Esophagus squamous epithelium (tissue), 5 donors: ENCODE measurements around the gene BARX2. TPM values are rescaled to one million over a fixed set of nuclear protein-coding genes. Genes with fewer than 3 reads are reported as not detected.

ENCODE experiments used
- DNase-seq: peaks from one replicate; lab custom pipeline; 2025; lab: John Stamatoyannopoulos, UW
- H3K27ac ChIP-seq, 4 donors: fragments of 200-600 bp; sonication (generic); one replicate each; pipeline ENCODE4 v1.5.1; 2016 to 2019; ENCODE audit warnings: mild to moderate bottlenecking in 1 of 4
- H3K27me3 ChIP-seq, 4 donors: fragments of 200-600 bp; sonication (generic); 1 replicate in 3 of 4; 2 replicates in 1 of 4; pipeline versions ENCODE4 v1.5.1 to v1.6.0; 2017 to 2021; ENCODE audit warnings: antibody characterized with exemption in 1 of 4
- H3K36me3 ChIP-seq, 3 donors: fragments of 200-600 bp; sonication (generic); one replicate each; pipeline ENCODE4 v1.5.1; 2016 to 2019
- H3K4me1 ChIP-seq, 3 donors: fragments of 200-600 bp; sonication (generic); one replicate each; pipeline ENCODE4 v1.5.1; 2017 to 2019
- H3K4me3 ChIP-seq, 4 donors: fragments of 200-600 bp; sonication (generic); 1 replicate in 3 of 4; 2 replicates in 1 of 4; pipeline ENCODE4 v1.5.1; 2016 to 2019; ENCODE audit warnings: mild to moderate bottlenecking in 2 of 4, moderate library complexity in 1 of 4
- H3K9me3 ChIP-seq, 3 donors: fragments of 200-600 bp; sonication (generic); one replicate each; pipeline ENCODE4 v1.5.1; 2016 to 2019
- POLR2A ChIP-seq, 4 donors: fragments of 450-650 bp; IDR thresholded peaks; one replicate each; pipeline ENCODE4 v1.6.1; 2017; ENCODE audit warnings: antibody characterized with exemption in 4 of 4, mild to moderate bottlenecking in 4 of 4, moderate library complexity in 3 of 4
- WGBS, 2 donors: methylation state at CpG; one replicate each; pipeline ENCODE4 v1.1.5; 2018; 5-methylcytosine and 5-hydroxymethylcytosine counted together
- intact Hi-C: fragments of 100-400 bp; cut with DNase I; formaldehyde crosslinking; loops from one replicate; pipeline ENCODE4 v1.15.0; 2022
- total RNA-seq, 4 donors: library from RNA; depleted of rRNA; stranded (reverse); fragments of >200 nt; gene quantifications; one replicate each; pipeline ENCODE4 v1.1.0, GENCODE V29; 2016
- TF ChIP-seq, protein P1 (sequence below), 6 experiments: fragments of 450-650 bp in 4 of 6; fragments of 200-600 bp in 2 of 6; sonication (generic) in 2 of 6; IDR thresholded peaks; one replicate each; pipeline ENCODE4 v1.5.1; 2016 to 2019; ENCODE audit warnings: antibody characterized with exemption in 6 of 6, mild to moderate bottlenecking in 4 of 6, moderate library complexity in 4 of 6
- donor health status: DM: yes; HTN: yes; CAD: no.

The BARX2 gene
- total RNA-seq, 4 donors from 2014 or later = 45.2 to 102 (median 57.6) TPM

DNA sequence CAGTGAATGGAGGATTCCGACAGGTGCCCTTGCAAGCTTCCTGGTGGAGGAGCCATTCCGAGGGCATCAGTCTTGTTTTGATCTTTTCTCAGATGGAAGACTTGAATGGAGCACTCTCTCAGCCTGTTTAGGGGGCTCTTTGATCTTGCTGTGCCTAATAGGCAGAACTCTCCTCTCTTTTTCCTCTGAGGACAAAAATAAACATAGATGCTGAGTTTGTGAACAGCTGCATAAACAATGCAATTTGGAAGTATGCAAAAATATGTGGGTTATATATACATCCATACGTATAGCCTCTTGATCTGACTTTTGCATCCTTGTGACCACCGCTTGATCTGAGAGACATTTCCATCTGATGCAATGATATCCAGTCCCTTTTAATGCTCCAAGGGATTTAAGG is 29.1 kb downstream of the BARX2 start:
- H3K36me3 ChIP-seq = peaks cover 0 to 28% (median 0%) of the 10 kb centered on the region in 3 donors
- DNase-seq = no peak
- WGBS, 2 donors = 80 to 83% methylated on average over 4 of the region's 4 CpGs
- H3K4me3 ChIP-seq = no peak overlapping the region
- H3K27me3 ChIP-seq = no peaks in the 10 kb centered on the region
- no peaks in the 10 kb centered on the region for H3K9me3 ChIP-seq
- no peak overlapping the region for H3K27ac ChIP-seq
- intact Hi-C loops = no loop called here
- no peaks in the 10 kb centered on the region for H3K4me1 ChIP-seq
- no peak for TF ChIP-seq POLR2A (IDR thresholded peaks at IDR 0.05)

DNA sequence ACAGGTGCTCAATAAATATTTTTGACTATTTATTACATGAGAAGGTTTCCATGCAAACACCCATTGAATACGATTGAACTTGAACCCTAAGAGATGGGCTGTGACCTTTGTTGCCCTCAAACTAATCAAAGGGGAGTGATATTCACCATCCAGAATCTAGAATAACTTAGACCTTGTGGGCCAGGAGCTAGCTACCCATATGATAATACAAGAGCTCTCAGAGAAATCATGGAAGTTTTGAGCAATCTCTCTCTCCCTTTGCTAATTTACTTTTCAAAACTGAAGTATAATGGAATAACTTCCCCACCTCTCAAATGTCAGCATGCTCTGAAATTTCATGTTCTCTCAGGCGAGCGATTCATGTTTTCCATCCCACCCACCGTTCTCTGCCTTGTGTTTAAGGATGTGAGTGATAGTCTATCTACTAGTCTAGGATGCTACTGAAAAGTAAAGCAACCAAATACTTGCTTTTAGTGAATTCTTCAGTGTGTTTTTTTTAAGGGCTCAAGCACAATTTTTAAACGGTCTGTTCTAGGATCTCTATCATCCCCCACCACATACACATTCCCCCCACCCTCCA is 33.3 kb downstream of the BARX2 start:
- 76 to 80% methylated on average over 5 of the region's 5 CpGs for WGBS, 2 donors
- no peak for DNase-seq
- Histone ChIP-seq H3K9me3 (no peaks in the 10 kb centered on the region), H3K27me3 (no peaks in the 10 kb centered on the region), H3K4me3 (no peak overlapping the region), H3K4me1 (peaks cover 0 to 5% (median 0%) of the 10 kb centered on the region in 3 donors), H3K36me3 (peaks cover 0 to 15% (median 0%) of the 10 kb centered on the region in 3 donors), H3K27ac (no peak overlapping the region)
- TF ChIP-seq POLR2A (IDR thresholded peaks at IDR 0.05) = no peak
- TF ChIP-seq, protein P1, sequence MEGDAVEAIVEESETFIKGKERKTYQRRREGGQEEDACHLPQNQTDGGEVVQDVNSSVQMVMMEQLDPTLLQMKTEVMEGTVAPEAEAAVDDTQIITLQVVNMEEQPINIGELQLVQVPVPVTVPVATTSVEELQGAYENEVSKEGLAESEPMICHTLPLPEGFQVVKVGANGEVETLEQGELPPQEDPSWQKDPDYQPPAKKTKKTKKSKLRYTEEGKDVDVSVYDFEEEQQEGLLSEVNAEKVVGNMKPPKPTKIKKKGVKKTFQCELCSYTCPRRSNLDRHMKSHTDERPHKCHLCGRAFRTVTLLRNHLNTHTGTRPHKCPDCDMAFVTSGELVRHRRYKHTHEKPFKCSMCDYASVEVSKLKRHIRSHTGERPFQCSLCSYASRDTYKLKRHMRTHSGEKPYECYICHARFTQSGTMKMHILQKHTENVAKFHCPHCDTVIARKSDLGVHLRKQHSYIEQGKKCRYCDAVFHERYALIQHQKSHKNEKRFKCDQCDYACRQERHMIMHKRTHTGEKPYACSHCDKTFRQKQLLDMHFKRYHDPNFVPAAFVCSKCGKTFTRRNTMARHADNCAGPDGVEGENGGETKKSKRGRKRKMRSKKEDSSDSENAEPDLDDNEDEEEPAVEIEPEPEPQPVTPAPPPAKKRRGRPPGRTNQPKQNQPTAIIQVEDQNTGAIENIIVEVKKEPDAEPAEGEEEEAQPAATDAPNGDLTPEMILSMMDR (IDR thresholded peaks at IDR 0.05) = no peak
- intact Hi-C loops = no loop called here

DNA sequence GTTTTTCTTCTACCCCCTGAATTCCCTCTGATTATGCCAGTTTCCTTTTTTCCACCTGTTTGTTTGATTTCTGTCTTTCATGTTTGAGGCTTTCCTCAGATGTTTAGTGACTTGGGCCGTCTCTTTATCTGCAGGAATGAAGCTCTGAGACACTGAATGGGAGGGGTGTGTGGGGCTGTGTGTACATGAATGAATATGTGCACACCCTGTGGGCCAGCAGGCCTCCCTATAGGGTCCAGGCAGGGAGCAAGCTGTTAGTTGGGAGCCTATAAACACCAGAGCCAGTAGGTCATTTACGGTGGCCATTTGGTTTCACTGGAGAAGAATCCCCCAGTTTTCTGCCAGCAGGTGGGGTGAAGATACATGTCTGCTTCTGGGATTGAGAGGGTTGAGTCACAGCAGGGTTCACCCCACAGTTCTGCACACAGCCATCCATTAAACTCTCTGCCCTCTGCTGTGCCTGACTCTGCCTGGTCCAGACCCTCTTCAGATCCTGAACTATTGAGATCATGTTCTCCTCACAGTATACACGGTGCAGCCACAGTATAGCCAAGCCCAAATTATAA is 34.8 kb downstream of the BARX2 start:
- DNase-seq = no peak
- no peak overlapping the region for H3K4me3 ChIP-seq
- WGBS, 2 donors = 69 to 79% methylated on average over 3 of the region's 3 CpGs
- peaks cover 0 to 5% (median 0%) of the 10 kb centered on the region in 3 donors for H3K4me1 ChIP-seq
- H3K36me3 ChIP-seq = peaks cover 0 to 7% (median 0%) of the 10 kb centered on the region in 3 donors
- no peak for TF ChIP-seq POLR2A (IDR thresholded peaks at IDR 0.05)
- TF ChIP-seq, protein P1 (IDR thresholded peaks at IDR 0.05) = no peak
- no peak overlapping the region for H3K27ac ChIP-seq
- no peaks in the 10 kb centered on the region for H3K27me3 ChIP-seq
- no peaks in the 10 kb centered on the region for H3K9me3 ChIP-seq
- intact Hi-C loops = no loop called here

DNA sequence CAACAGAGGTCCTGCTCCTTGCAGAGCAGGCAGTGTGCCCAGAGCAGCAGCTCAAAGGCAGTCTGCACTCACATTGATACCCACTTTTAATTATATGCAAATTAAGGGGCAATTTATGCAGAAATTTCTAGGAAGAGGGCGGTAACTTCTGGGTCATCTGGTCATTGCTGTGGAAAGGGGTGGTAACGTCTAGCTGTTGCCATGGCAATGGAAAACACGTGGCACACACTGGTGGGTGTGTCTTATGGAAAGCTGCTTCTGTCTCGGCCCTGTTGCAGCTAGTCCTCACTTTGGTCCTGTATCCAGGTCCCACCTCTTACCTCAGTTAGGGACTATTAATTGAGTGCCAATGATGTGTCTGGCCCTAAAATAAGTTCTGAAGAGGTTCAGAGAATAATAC is 36.8 kb downstream of the BARX2 start:
- intact Hi-C loops = no loop called here
- Histone ChIP-seq H3K27me3 (no peaks in the 10 kb centered on the region), H3K9me3 (no peaks in the 10 kb centered on the region), H3K27ac (no peak overlapping the region), H3K4me3 (no peak overlapping the region), H3K36me3 (peaks cover 0 to 7% (median 0%) of the 10 kb centered on the region in 3 donors), H3K4me1 (peaks cover 0 to 24% (median 0%) of the 10 kb centered on the region in 3 donors)
- 53 to 75% methylated on average over 4 of the region's 4 CpGs for WGBS, 2 donors
- no peak for DNase-seq
- TF ChIP-seq, protein P1 (IDR thresholded peaks at IDR 0.05) = no peak
- no peak for TF ChIP-seq POLR2A (IDR thresholded peaks at IDR 0.05)

DNA sequence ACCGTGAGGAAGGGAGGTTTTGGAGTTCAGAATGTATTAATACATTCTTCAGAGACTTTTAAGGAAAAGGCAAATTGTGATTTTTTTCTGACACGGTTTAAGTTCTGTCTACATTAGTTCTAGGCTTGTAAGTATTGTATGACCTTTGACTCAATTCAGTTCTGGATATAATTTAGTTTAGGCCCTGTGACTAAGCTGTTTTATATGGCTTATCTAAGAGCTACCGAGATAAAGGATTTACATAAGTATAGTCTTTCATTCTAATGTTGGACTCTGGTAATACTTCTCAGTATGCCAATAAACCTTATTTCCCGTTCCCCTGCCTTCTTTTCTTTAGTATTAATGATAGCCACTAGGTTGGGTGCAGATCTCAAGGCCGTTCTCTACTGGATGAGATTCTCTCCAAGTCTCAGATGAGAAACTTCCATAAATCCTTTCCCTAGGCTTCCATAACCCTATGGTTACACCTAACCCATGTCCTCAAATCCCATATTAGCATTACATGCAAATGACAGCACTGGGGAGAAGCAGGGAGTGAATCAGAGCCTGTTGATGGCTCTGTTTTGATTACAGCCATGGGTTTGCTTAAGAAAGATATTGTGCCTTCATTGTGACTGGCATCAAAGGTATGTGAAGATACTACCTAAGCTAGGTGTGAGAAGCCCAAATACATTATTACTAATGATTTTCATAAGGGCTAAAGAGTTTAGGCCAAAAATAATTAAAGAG is 38.7 kb downstream of the BARX2 start:
- Histone ChIP-seq H3K4me3 (no peak overlapping the region), H3K27ac (no peak overlapping the region), H3K4me1 (peaks cover 0 to 38% (median 0%) of the 10 kb centered on the region in 3 donors), H3K9me3 (no peaks in the 10 kb centered on the region), H3K36me3 (no peaks in the 10 kb centered on the region), H3K27me3 (no peaks in the 10 kb centered on the region)
- no peak for DNase-seq
- TF ChIP-seq, protein P1 (IDR thresholded peaks at IDR 0.05) = no peak
- TF ChIP-seq POLR2A (IDR thresholded peaks at IDR 0.05) = no peak
- WGBS, 2 donors = 89 to 91% methylated on average over 5 of the region's 5 CpGs
- intact Hi-C loops = no loop called here
